CD4-positive, alpha-beta T cell treated with Interleukin-10 for 1 hour (primary cell): ENCODE results near the gene CHORDC1.
"Not testable (repeated sequence)": the region's sequence is repeated elsewhere in the genome, so short reads cannot be mapped to it uniquely, and the experiment has no call there.

Source experiments
- DNase-seq: peaks from one replicate; pipeline ENCODE4 v3.0.0-alpha.2; 2020

Gene CHORDC1

DNA sequence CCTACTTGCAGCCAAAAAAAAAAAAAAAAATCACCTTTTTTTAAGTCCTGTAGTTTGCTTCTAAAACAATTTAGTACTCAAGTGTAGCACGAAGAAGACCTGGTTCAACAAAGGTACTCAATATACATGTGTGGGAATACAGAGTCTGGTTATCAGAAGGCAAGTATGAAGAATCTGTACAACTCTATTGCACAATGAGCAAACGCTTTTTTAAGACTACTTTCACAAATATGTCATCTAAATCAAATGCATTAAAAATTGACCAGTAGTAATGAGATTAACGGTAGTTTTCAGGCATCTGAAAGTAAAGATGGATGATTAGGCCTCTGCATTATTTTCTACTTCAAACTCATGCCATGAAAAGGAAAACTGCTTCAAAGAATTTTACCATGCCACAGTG is 9.5 kb downstream of the CHORDC1 start:
- DNase-seq = no peak

DNA sequence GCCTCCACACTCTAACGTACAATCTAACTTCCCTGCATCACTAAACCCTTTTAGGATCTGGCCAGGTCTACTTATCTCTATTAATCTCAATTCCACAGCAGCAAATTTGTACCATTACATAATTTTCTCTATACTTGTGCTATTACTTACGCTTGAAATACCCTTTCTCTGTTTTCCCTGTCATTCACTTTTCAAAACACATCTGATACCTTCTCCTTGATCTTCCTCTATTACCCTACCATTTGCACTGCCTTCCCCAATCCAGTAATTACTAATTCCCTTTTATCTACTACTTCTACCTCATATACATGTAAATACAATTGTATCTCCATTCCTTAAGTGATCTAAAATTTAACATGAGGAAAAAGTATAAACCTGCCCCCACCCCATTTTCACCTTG is 14.0 kb downstream of the CHORDC1 start:
- no peak for DNase-seq

DNA sequence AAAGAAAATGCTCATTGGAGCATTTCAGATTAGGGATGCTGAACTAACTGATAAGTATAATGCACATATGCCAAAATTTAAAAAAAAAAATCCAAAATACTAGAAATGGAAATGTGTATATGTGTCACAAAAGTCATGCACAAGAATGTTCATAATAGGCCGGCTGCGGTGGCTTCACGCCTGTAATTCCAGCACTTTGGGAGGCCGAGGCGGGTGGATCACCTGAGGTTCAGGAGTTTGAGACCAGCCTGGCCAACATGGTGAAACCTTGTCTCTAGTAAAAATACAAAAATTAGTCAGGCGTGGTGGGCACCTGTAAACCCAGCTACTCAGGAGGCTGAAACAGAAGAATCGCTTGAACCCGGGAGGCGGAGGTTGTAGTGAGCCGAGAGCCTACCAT is 14.9 kb downstream of the CHORDC1 start:
- DNase-seq = not testable (repeated sequence)

- DNase-seq = peak; percentile 65
Observed at GRCh38 chr11:90204832-90205646, 17.8 kb downstream of the CHORDC1 start.

GRCh38 chr11:90204407-90204806 is 18.4 kb downstream of the CHORDC1 start:
- no peak for DNase-seq

GRCh38 chr11:90202342-90202741 is 20.5 kb downstream of the CHORDC1 start:
- no peak for DNase-seq

DNA sequence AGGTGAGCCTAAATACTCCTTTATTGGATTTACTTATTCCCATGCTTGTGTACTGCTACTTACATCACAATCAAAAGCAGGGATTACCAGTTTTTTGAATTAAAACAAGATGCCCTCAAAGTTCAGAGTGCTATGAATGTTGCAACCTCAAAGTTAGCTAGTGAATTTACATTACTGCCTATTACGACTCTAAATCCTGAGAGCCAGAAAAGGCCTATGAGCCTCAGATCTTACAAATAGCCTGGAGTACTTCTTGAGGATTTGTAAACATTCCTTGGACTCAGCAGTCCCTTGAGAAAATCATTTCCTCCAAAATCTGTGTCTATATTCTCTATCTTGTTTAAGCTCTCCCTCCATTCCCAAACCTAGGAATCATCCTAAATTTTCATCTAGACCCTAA is 25.5 kb downstream of the CHORDC1 start:
- DNase-seq = no peak

GRCh38 chr11:90192869-90193582 is 29.8 kb downstream of the CHORDC1 start:
- DNase-seq = no peak

GRCh38 chr11:90189011-90189410 is 33.8 kb downstream of the CHORDC1 start:
- no peak for DNase-seq

GRCh38 chr11:90187839-90188238 is 35.0 kb downstream of the CHORDC1 start:
- DNase-seq = no peak

GRCh38 chr11:90179923-90180322 is 42.9 kb downstream of the CHORDC1 start:
- DNase-seq = no peak

DNA sequence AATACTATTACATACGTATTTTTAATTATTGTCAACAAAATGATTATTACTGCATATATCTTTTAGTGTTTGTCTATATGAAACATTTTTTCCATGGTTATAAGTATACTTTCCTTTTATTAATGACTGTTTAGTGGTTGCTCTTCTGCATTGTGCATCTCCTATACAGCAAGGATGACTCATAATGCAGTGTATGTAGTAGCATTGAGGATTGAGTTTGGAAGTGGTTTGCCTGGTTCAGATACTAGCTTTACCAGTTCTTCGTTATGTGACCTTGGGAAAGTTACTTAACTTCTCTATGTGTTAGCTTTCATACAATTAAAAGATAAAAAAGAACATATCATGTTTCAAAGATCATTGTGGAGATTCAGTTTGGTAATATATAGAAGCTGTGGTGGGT is 44.1 kb downstream of the CHORDC1 start:
- no peak for DNase-seq

DNA sequence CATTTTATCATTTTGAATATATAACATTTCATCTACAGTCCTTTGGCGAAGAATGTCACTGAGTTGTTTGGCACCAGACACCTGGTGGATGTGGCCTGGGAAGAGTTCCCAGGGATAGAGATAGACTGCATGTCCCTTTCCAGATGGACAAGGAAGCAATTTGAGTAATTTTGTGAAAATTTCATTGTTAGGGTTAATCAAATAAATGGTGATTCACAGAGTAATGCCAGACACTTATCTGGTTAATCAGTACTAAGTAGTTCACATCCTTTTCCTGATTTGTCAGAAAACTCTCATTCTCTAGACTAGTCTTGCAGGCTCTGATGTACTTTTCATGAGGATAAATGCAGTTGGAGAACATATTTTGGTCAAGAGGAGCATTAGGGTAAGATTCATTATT is 46.8 kb downstream of the CHORDC1 start:
- no peak for DNase-seq

- no peak for DNase-seq
Observed at GRCh38 chr11:90171359-90171758, 51.5 kb downstream of the CHORDC1 start.

DNA sequence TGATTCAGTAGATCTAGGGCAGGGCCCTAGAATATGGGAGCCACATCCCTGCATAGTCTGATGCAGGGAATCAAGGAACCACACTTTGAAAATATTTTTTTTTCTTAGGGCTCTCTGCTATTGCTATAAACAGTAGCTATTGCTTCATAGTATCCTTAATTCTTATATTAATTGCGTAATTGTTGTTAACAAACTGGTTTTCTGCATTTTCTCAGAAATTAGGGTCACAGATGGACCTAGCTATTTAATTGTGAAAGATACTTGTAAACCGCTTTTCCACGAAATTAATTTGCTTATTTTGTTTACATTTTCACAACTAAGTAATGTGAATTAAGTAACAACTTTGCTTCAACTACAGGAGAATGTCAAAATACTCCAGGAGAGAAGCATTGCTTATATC is 54.3 kb downstream of the CHORDC1 start:
- no peak for DNase-seq

DNA sequence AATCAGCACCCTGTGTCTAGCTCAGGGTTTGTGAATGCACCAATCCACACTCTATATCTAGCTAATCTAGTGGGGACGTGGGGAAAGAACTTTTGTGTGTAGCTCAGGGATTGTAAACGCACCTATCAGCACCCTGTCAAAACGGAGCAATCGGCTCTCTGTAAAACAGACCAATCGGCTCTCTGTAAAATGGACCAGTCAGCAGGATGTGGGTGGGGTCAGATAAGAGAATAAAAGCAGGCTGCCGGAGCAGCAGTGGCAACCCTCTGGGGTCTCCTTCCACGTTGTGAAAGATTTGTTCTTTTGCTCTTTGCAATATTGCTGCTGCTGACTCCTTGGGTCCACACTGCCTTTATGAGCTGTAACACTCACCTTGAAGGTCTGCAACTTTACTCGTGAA is 55.1 kb downstream of the CHORDC1 start:
- DNase-seq = not testable (repeated sequence)

DNA sequence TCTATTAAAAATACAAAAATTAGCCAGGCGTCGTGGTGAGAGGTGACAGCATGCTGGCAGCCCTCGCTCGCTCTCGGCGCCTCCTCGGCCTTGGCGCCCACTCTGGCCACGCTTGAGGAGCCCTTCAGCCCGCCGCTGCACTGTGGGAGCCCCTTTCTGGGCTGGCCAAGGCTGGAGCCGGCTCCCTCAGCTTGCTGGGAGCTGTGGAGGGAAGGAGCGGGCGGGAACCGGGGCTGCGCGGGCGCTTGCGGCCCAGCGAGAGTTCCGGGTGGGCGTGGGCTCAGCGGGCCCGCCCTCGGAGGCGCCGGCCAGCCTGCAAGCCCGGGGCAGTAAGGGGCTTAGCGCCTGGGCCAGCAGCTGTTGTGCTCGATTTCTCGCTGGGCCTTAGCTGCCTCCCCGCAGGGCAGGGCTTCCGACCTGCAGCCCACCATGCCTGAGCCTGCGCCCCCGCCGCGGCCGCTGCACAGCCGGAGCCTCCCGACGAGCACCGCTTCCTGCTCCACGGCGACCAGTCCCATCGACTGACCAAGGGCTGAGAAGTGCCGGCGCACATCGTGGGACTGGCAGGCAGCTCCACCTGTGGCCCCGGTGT is 55.8 kb downstream of the CHORDC1 start:
- not testable (repeated sequence) for DNase-seq
